Measurements from ENCODE around the gene AGBL1.

GRCh38 chr15:86362555-86362954 lies 282.9 kb downstream of the AGBL1 start:
- TF ChIP-seq CTCF (IDR thresholded peaks at IDR 0.05; ENCODE audit: borderline replicate concordance, extremely low read depth, low read length, poor library complexity, severe bottlenecking): no peak
- TF ChIP-seq EZH2 (IDR thresholded peaks at IDR 0.05; ENCODE audit: borderline replicate concordance, low read depth, low read length, severe bottlenecking): no peak

All from DND-41 (cell line).